ENCODE measurements around the gene CALB2. TPM values are rescaled to one million over a fixed set of nuclear protein-coding genes. Genes with fewer than 3 reads are reported as not detected.
A peak's percentile ranks its signal among the peaks of the same experiment; 100 is the strongest.

CALB2 gene
- total and polyA plus RNA-seq, 2 of the 8 experiments (the other 6 are each of a cell fraction or from before 2014, with no cell fraction given) = 1.9 to 2.6 TPM

DNA sequence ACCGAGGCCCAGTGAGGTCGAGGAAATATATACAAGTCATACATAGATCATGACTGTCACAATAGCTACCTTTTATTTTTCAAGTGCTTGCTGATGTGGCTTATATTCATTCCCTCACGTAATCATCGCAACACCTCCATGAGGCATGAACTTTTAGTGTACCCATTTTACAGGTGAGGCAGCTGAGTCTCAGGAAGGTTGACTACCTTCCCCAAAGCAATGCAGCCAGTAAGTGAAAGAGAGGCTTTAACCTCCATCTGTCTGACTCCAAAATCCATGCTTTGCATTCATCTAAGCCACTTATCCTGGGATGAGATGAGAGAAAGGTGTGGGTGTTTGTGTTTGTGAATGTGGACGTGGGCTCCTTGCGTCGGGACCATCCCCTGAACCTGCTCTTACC, 30.8 kb downstream of the CALB2 start:
- no peak for TF ChIP-seq TEAD4 (IDR thresholded peaks at IDR 0.05; ENCODE audit: low read depth, low read length)
- 0 out of 4 replicates have a peak, but pooled peaks of 1 of the 2 experiments have one; percentile 69 for TF ChIP-seq HDAC2 (IDR thresholded peaks at IDR 0.05; ENCODE audit: borderline replicate concordance in 1 of 2, low read depth in 2 of 2, low read length in 2 of 2)
- peak; percentile 92 for TF ChIP-seq KDM1A (IDR thresholded peaks at IDR 0.05; ENCODE audit: borderline replicate concordance, low read length)
- Histone ChIP-seq H3K79me2 (ENCODE audit: control insufficient read depth in 1 of 2, insufficient read depth in 2 of 2, low read length in 2 of 2) (no peaks in the 10 kb centered on the region), H3K56ac (replicated peaks; ENCODE audit: insufficient read length, low read depth, low read length) (no peak overlapping the region), H3K4ac (replicated peaks; ENCODE audit: insufficient read length, low read depth, low read length) (no peak overlapping the region), H3K27me3 (replicated peaks in 1 of 4; ENCODE audit: control insufficient read depth in 3 of 4, extremely low read depth in 1 of 4, insufficient read depth in 3 of 4, low read length in 3 of 4) (0 out of 7 replicates have a peak, but pooled peaks cover 0 to under 1% (median 0%) of the 10 kb centered on the region in 4 experiments), H2BK12ac (ENCODE audit: low read depth, low read length) (no peak overlapping the region; the same call in 1 of the 2 replicates), H3K9me3 (ENCODE audit: insufficient read depth in 2 of 2, low read depth in 1 of 2, low read length in 1 of 2) (no peaks in the 10 kb centered on the region), H2BK15ac (ENCODE audit: low read length) (peak overlapping the region; percentile 48; the same call in 1 of the 2 replicates), H3K9ac (replicated peaks in 1 of 4; ENCODE audit: extremely low read depth in 1 of 4, low read depth in 3 of 4, low read length in 3 of 4) (no peak overlapping the region), H2BK5ac (ENCODE audit: low read depth, low read length) (0 out of 2 replicates have a peak overlapping the region, but pooled peaks have one; percentile 0), H3K4me2 (ENCODE audit: insufficient read depth in 1 of 2, low read depth in 2 of 2, low read length in 2 of 2) (peak overlapping the region in 1 of 2 experiments; percentile 25; a peak in 2 of 4 replicates), H3K4me1 (replicated peaks in 1 of 4; ENCODE audit: control insufficient read depth in 3 of 4, insufficient read depth in 4 of 4, low read length in 3 of 4) (peaks cover 16 to 27% (median 22%) of the 10 kb centered on the region in 4 experiments; a peak in 6 of 7 replicates), H4K8ac (ENCODE audit: extremely low read depth, insufficient read depth, low read length) (no peak overlapping the region), H3K4me3 (ENCODE audit: extremely low read depth in 1 of 4, insufficient read depth in 2 of 4, low read depth in 3 of 4, low read length in 4 of 4) (no peak overlapping the region), H2AK5ac (ENCODE audit: low read depth, low read length) (peak overlapping the region; percentile 20; the same call in 1 of the 2 replicates), H2BK20ac (ENCODE audit: low read length) (peak overlapping the region; percentile 38), H4K20me1 (replicated peaks in 1 of 2; ENCODE audit: control insufficient read depth in 1 of 2, insufficient read depth in 2 of 2, low read length in 2 of 2) (peaks cover 0 to 3% of the 10 kb centered on the region in 2 experiments), H3K27ac (ENCODE audit: low read depth, low read length) (no peak overlapping the region), H3K23me2 (ENCODE audit: low read depth, low read length) (peaks cover 3% of the 10 kb centered on the region; the same call in 1 of the 2 replicates), H3K18ac (ENCODE audit: extremely low read depth, low read length) (peak overlapping the region; percentile 79; the same call in 1 of the 2 replicates), H3K36me3 (ENCODE audit: control insufficient read depth in 2 of 4, insufficient read depth in 4 of 4, low read length in 3 of 4) (no peaks in the 10 kb centered on the region), H3K23ac (ENCODE audit: insufficient read length) (no peak overlapping the region), H3K14ac (ENCODE audit: insufficient read length) (no peak overlapping the region), H2BK120ac (replicated peaks; ENCODE audit: low read depth, low read length) (peak overlapping the region; percentile 79), H2AFZ (ENCODE audit: low read length) (no peak overlapping the region), H3K79me1 (ENCODE audit: low read depth, low read length) (no peaks in the 10 kb centered on the region), H4K5ac (ENCODE audit: insufficient read length, low read depth, low read length) (no peak overlapping the region), H4K91ac (replicated peaks; ENCODE audit: insufficient read length, low read length) (peak overlapping the region; percentile 68)
- DNase-seq (ENCODE audit: low read depth in 1 of 2, low spot score in 2 of 2) (no peak), FAIRE-seq (no peak)
- ChIA-PET POLR2A (ENCODE audit: partially characterized antibody) (interaction anchor here (0.6 to 1.3 kb wide), 2 partner anchors 22 to 236 kb away, joined by 3 read pairs; partner anchors contain the start of gene MARVELD3), CTCF (ENCODE audit: partially characterized antibody) (interaction anchor here (0.6 to 2.6 kb wide), 6 partner anchors 9 to 101 kb away, joined by 3 to 11 read pairs (median 6); partner anchors contain the start of gene CALB2)
- WGBS, 2 experiments (ENCODE audit: extremely low coverage in 1 of 2, insufficient coverage in 1 of 2, insufficient read length in 1 of 2, insufficient replicate concordance in 2 of 2, low coverage in 1 of 2, low lambda C conversion rate in 2 of 2, missing lambda C conversion rate in 1 of 2) = 87% methylated on average over 7 of the region's 7 CpGs; no CpG with 5 or more reads in 1 of the 2 experiments

Data from H1 (cell line).